ENCODE results near the gene LDLR.

DNA sequence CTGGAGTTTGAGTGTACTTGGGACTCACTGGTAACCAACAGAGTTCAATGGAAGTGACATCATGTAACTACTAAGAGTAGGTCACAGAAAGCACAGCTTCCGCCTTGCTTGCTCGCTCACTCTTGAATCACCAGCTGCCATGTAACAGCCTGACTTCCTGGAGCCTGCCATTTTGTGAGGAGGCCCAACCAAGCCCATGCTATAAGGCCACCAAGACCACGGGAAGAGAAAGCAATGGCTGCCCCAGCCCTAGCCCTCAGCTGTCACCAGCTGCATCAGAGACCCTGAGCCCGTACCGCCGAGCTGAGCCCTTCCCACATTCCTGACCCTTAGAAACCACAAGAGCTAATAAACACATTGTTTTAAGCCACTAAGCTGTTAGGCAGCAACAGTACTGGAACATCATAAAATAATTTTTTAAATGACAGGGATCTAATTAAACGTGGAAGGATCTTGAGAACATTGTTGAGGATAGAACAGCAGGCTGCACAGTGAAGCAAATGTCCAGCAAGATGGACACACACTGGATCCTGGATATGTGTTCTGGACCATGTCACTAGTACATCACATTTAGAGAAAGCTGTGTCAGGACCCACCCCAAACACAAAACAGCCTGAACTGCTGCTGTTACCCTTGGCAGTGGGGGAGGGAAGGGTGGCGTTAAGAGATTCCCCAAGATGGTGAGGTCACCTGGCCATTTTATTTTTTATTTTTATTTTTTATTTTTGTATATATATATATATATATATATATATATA is 21.7 kb upstream of the LDLR start:
- TF ChIP-seq POLR2AphosphoS5 (IDR thresholded peaks at IDR 0.05): no peak
- no peak for TF ChIP-seq CTCF (IDR thresholded peaks at IDR 0.05 in 8 of 11, conservative IDR thresholded peaks at IDR 0.05 in 3 of 11)
